Parathyroid adenoma (tissue), 2 donors: Measurements from ENCODE around the gene DROSHA.

ENCODE experiments used
- H2AFZ ChIP-seq: fragments of 300-600 bp; sonication (generic); one replicate; pipeline ENCODE4 v1.7.0; 2017; ENCODE audit warnings: antibody characterized with exemption, mild to moderate bottlenecking
- H3K27ac ChIP-seq: fragments of 300-600 bp; sonication (generic); one replicate; pipeline ENCODE4 v1.7.0; 2017
- H3K27me3 ChIP-seq: fragments of 300-600 bp; sonication (generic); one replicate; pipeline ENCODE4 v1.7.0; 2017; ENCODE audit warnings: low read length; ENCODE audit not compliant: control insufficient read depth, insufficient read depth
- H3K36me3 ChIP-seq: fragments of 300-600 bp; sonication (generic); one replicate; pipeline ENCODE4 v1.7.0; 2017; ENCODE audit warnings: low read length; ENCODE audit not compliant: control insufficient read depth, insufficient read depth
- H3K4me1 ChIP-seq: fragments of 300-600 bp; sonication (generic); one replicate; pipeline ENCODE4 v1.7.0; 2017; ENCODE audit warnings: control low read depth
- H3K4me2 ChIP-seq: fragments of 300-600 bp; sonication (generic); one replicate; pipeline ENCODE4 v1.7.0; 2017; ENCODE audit warnings: low read length
- H3K4me3 ChIP-seq: fragments of 300-600 bp; sonication (generic); one replicate; pipeline ENCODE4 v1.7.0; 2017; ENCODE audit warnings: low read depth, low read length
- H3K79me2 ChIP-seq: fragments of 300-600 bp; sonication (generic); one replicate; pipeline ENCODE4 v1.7.0; 2017; ENCODE audit warnings: control low read depth
- H3K9ac ChIP-seq: fragments of 300-600 bp; sonication (generic); one replicate; pipeline ENCODE4 v1.7.0; 2017; ENCODE audit warnings: mild to moderate bottlenecking
- H3K9me3 ChIP-seq: fragments of 300-600 bp; sonication (generic); one replicate; pipeline ENCODE4 v1.7.0; 2017; ENCODE audit warnings: low read length; ENCODE audit not compliant: control insufficient read depth
- CTCF ChIP-seq: fragments of 300-600 bp; sonication (generic); IDR thresholded peaks from one replicate; pipeline ENCODE4 v1.7.0; 2017; ENCODE audit warnings: antibody characterized with exemption, mild to moderate bottlenecking
- donor health status: primary hyperparathyroidism.

Gene DROSHA

GRCh38 chr5:31377274-31377946 is 154.5 kb downstream of the DROSHA start:
- H3K27ac ChIP-seq = no peak overlapping the region
- no peak overlapping the region for H2AFZ ChIP-seq
- no peak for TF ChIP-seq CTCF
- no peaks in the 10 kb centered on the region for H3K9me3 ChIP-seq
- H3K4me1 ChIP-seq = no peaks in the 10 kb centered on the region
- H3K4me2 ChIP-seq = no peak overlapping the region
- H3K36me3 ChIP-seq = no peaks in the 10 kb centered on the region
- H3K4me3 ChIP-seq = no peak overlapping the region
- no peaks in the 10 kb centered on the region for H3K79me2 ChIP-seq
- H3K9ac ChIP-seq = no peak overlapping the region
- H3K27me3 ChIP-seq = no peaks in the 10 kb centered on the region

GRCh38 chr5:31375999-31376720 is 155.7 kb downstream of the DROSHA start:
- H3K36me3 ChIP-seq = no peaks in the 10 kb centered on the region
- TF ChIP-seq CTCF = no peak
- no peak overlapping the region for H3K27ac ChIP-seq

GRCh38 chr5:31372124-31372523 is 159.8 kb downstream of the DROSHA start:
- Histone ChIP-seq H3K36me3 (peaks cover 2% of the 10 kb centered on the region), H3K4me1 (no peaks in the 10 kb centered on the region), H3K27ac (no peak overlapping the region), H3K4me3 (no peak overlapping the region), H3K27me3 (no peaks in the 10 kb centered on the region), H2AFZ (no peak overlapping the region), H3K79me2 (no peaks in the 10 kb centered on the region), H3K9me3 (no peaks in the 10 kb centered on the region), H3K9ac (no peak overlapping the region), H3K4me2 (no peak overlapping the region)
- no peak for TF ChIP-seq CTCF

More at GRCh38 chr5:31375999-31376720, 155.7 kb downstream of the DROSHA start:
- H3K27me3 ChIP-seq = no peaks in the 10 kb centered on the region
- H2AFZ ChIP-seq = no peak overlapping the region
- no peaks in the 10 kb centered on the region for H3K9me3 ChIP-seq
- no peak overlapping the region for H3K9ac ChIP-seq
- H3K79me2 ChIP-seq = no peaks in the 10 kb centered on the region
- no peak overlapping the region for H3K4me3 ChIP-seq
- H3K4me1 ChIP-seq = no peaks in the 10 kb centered on the region
- H3K4me2 ChIP-seq = no peak overlapping the region

- no peaks in the 10 kb centered on the region for H3K27me3 ChIP-seq
Measured at GRCh38 chr5:31366941-31367340, 165.0 kb downstream of the DROSHA start.

More at GRCh38 chr5:31366941-31367340, 165.0 kb downstream of the DROSHA start:
- Histone ChIP-seq H3K4me1 (no peaks in the 10 kb centered on the region), H3K9me3 (no peaks in the 10 kb centered on the region), H2AFZ (no peak overlapping the region), H3K27ac (no peak overlapping the region), H3K4me2 (no peak overlapping the region), H3K79me2 (no peaks in the 10 kb centered on the region), H3K36me3 (peaks cover 2% of the 10 kb centered on the region), H3K9ac (no peak overlapping the region), H3K4me3 (no peak overlapping the region)
- no peak for TF ChIP-seq CTCF
